KOPT-K1 (cell line): ENCODE results near the gene NOXRED1.

ENCODE experiments used
- H3K27ac ChIP-seq: fragments of 200-600 bp; sonication (generic); 2 replicates; pipeline ENCODE4 v1.5.1; 2016; ENCODE audit warnings: antibody characterized with exemption, mild to moderate bottlenecking, low read depth, low read length; ENCODE audit not compliant: poor library complexity, severe bottlenecking
- H3K36me3 ChIP-seq: fragments of 200-600 bp; sonication (generic); 2 replicates; pipeline ENCODE4 v1.5.1; 2017; ENCODE audit warnings: antibody characterized with exemption, mild to moderate bottlenecking, low read length, moderate library complexity; ENCODE audit not compliant: insufficient read depth
- H3K9me3 ChIP-seq: fragments of 200-600 bp; sonication (generic); 2 replicates; pipeline ENCODE4 v1.5.1; 2017; ENCODE audit warnings: antibody characterized with exemption, low read length, mild to moderate bottlenecking; ENCODE audit not compliant: insufficient read depth, poor library complexity, severe bottlenecking

NOXRED1 gene

DNA sequence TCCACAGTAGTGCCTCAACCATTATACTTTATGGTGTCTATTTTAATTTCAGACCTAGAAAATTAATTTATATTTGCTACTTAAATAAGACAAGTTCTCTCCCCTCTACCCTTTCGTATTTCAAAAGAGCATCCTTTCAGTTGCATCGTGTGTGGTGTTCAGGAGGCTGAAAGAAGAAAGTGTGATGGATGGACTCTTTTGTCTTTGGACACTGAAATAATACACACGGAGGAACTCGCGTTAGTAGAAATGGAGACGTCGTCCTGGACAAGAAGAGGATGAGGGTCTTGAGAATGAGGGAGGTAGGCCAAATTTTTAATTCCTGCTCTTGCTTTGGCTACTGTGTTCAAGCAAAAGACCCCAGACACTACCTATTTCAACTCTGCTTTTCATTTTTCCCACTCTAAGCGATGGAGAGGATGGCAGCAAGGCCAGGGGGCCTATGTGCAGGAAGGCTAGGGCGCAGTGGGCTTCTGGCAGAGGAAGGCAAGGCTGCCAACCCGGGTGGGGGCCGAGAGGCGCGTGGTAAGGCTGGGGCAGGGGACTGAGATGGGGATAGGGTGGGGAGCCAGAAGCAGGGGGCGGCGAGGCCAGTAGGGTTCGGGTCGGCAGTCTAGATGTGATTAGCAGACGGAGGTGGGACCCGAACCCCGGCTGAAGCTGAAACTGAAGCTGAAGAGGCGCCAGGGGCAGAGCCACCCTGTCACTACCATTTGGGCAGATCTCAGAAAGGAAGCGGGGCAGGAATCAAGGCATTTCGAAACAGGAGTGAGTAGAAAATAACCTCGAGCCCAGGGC lies 47.2 kb downstream of the NOXRED1 start:
- Histone ChIP-seq H3K36me3 (no peaks in the 10 kb centered on the region), H3K9me3 (no peaks in the 10 kb centered on the region), H3K27ac (peak overlapping the region; percentile 76)

DNA sequence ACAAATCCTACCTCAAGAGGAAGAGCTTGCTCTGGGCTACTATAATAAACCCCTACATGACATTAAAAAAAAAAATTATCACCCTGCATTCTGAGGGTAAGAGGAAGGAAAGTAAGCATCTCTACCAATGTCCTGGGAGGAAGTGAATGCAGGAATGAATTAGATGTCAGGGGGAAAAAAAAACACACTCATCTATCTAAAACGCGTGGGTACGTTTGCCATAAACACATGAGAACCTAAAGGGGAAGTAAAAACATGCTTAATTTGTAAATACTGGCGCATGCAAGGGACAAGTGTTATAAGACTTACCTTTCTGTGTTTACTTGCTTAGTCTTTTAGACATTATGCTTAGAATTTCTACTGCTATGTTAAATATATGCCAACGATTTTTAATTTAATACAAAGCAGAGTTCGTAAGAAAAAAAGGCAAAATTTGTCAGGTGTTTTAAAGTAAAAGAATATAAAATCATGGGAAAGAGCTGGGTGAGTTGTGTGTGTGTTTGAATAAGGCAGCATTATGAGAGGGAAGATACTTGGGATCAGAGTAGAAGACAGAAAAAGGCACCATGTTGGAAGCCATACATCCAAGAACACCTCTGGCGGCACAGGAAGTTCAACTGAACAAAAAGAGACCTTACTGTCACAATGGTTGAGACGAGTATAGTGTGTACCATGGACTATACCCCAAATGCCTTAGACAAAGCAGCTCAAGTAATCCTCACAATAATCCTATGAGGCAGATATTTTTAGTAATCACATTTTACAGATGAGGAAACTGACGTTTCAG lies 48.0 kb downstream of the NOXRED1 start:
- Histone ChIP-seq H3K9me3 (no peaks in the 10 kb centered on the region), H3K27ac (peak overlapping the region; percentile 76), H3K36me3 (no peaks in the 10 kb centered on the region)

DNA sequence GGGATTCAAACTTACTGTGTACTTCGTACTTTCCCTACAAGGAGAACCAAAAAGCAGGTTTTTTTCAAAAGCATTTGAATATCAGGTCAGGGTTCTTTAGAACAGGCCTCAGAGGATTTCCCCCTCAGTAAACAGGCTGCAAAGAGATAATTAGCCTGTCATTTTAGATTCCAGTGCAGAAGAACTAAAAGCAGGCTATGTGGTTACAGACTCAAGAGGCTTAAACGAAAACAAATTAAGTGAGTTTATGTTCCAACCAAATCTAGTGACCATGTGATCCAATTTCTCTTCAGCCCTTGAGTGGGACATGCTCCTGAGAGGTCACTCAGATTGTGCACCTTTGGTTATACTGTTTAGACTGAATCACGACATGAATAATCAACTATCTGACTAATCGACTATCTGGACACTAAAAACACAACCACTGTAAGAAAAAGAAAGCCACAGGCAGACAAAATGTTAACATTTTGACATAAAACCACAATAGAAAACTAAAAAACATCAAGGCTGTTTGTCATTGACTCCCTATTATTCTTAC lies 51.0 kb downstream of the NOXRED1 start:
- Histone ChIP-seq H3K9me3 (no peaks in the 10 kb centered on the region), H3K27ac (no peak overlapping the region), H3K36me3 (no peaks in the 10 kb centered on the region)

DNA sequence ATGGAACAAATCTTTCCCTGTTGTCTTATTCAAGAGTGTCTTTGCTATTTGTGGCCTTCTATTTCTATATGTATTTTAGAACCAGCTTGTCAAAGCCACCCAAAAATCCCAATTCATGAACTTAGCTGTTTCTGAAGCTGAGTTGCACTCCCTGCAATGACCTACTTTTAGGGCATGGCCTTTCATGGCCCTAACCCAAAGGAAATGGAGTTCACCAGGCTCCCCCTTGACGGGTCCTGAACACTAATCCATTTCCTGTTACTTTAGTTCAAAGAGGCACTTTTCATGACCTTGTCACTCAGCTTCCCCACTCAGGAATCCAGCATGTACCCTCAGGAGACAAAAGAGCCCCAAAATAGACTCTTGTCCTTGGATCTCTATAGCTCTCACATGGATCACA lies 54.0 kb downstream of the NOXRED1 start:
- peak overlapping the region; percentile 15 for H3K27ac ChIP-seq
- H3K36me3 ChIP-seq, result no peaks in the 10 kb centered on the region
- H3K9me3 ChIP-seq, result no peaks in the 10 kb centered on the region

DNA sequence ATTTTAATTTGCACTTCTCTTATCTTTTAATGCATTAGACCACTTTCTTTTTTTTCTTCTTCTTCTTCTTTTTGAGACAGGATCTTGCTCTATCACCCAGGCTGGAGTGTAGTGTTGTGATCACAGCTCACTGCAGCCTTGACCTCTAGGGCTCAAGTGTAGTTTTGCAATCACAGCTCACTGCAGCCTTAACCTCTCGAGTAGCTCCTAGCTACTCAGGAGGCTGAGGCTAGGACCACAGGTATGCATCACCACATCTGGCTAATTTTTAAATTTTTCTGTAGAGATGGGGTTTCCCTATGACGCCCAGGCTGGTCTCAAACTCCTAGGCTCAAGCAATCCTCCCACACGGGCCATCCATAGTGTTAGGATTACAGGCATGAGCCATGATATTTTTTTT lies 59.2 kb downstream of the NOXRED1 start:
- Histone ChIP-seq H3K27ac (no peak overlapping the region), H3K9me3 (no peaks in the 10 kb centered on the region), H3K36me3 (no peaks in the 10 kb centered on the region)

DNA sequence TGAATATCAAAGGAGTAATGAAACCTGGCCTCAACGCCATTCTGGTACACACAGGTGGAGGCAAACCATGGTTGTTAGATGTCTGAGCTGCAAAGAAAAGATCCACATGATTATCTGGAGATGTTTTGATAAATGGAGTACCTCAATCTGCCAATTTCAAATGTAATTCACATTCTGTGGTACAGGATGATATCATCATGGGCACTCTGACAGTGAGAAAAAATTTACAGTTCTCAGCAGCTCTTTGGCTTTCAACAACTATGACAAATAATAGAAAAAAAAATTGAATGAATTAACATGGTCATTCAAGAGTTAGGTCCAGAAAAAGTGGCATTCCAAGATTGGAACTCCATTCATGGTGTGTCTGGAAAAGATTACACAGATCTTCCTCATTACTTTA lies 63.7 kb downstream of the NOXRED1 start:
- Histone ChIP-seq H3K9me3 (no peaks in the 10 kb centered on the region), H3K36me3 (no peaks in the 10 kb centered on the region), H3K27ac (no peak overlapping the region)

DNA sequence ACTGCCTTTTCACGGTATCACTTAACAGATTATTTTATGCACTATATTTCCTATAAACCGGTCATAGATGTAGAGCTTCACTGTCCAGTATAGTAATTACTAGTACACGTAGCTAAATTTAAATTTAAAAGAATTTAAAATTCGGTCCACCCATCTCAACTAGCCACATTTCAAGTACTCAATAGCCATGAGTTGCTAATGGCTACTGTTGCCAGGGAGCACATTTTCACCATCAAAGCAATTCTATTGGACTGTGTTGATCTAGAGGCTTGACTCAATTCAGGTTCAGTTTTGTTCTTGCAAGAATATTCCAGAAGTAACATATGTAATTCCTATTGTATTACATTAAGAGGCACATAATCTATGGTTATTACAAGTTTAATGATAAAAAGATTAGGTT lies 66.4 kb downstream of the NOXRED1 start:
- no peak overlapping the region for H3K27ac ChIP-seq
- H3K36me3 ChIP-seq, result no peaks in the 10 kb centered on the region
- H3K9me3 ChIP-seq, result no peaks in the 10 kb centered on the region

DNA sequence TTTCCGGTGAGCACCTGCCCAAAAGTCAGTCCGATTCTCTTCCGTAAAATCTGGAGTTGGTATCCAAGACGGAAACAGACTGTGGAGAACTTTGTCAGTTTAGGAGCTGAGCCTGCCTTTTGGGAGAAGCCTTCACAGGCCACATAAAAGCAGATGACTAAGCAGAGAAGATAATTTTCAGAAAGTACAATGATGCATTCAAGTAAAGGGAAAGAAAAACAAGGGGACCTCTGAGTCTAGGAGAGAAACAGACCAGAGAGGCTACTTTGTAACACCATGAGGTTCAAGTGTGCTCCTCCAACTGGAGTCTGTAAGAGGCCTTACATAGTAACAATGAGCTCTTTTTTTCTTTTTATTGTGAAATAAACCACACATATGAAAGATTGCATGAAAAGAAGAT lies 67.5 kb downstream of the NOXRED1 start:
- H3K27ac ChIP-seq, result no peak overlapping the region
- H3K9me3 ChIP-seq, result no peaks in the 10 kb centered on the region
- peaks cover 3% of the 10 kb centered on the region; the same call in 1 of the 2 replicates for H3K36me3 ChIP-seq

DNA sequence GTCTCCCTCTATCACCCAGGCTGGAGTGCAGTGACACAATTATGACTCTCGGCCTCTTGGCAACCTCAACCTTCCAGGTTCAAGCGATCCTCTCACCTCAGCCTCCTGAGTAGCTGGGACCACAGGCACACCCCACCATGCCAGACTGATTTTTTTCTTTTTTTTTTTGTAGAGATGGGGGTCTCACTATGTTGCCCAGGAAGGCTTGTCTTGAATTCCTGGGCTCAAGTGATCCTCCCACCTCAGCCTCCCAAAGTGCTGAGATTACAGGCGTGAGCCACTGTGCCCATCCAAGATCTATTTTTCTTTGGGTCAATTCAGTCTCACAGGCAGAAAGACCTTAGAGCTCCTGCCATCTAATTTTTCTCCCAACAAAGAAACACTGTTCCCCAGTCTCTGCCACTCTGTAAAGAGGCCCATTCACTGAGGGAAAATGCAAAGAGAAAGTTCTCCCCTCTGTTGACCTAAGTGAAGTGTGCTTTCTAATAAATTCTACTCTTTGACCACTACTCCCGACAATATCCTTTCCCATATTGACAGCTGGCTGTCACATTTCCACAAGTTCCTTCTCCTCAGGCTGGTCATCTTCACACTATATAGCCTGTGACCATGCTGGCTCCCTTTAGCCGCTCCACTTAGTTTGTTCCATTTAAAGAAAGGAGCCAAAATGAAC lies 69.7 kb downstream of the NOXRED1 start:
- no peaks in the 10 kb centered on the region for H3K9me3 ChIP-seq
- H3K36me3 ChIP-seq, result peaks cover 24% of the 10 kb centered on the region; the same call in 1 of the 2 replicates
- no peak overlapping the region for H3K27ac ChIP-seq

DNA sequence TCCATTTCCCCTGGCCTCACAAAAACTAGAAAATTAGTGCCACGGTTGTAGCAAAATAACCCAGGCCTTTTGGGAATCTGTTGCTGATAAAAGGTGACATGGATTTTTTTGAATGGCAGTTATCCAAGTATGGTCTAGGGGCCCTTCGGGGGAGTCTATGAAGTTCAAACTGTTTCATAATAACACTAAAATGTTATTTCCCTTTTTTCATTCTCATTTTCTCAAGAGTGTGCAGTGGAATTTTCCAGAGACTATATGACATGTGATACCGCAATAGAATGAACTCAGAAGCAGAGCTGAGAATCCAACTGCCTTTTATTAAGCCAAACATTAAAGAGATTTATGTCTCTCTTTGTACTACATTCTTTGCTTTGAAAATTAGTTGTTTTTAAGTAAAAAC lies 75.6 kb downstream of the NOXRED1 start:
- no peaks in the 10 kb centered on the region for H3K9me3 ChIP-seq
- H3K27ac ChIP-seq, result no peak overlapping the region
- H3K36me3 ChIP-seq, result peaks cover 63% of the 10 kb centered on the region

DNA sequence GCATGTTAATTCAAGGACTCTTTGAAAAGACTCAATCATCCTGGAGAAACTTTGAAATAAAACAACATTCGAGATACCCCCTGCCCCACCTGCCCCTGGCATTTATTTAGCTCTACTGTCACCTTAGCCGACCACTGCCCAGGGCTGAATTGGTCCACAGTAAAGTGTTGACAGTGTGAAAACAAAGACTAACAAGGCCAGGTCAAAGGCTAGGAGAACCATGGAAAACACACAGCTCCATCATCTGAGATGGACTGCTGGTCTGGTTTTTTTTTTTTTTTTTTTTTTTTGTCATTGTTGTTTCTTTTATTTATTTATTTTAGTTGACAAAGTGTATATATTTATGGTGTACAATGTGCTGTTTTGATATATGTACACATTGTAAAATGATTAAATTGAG lies 76.8 kb downstream of the NOXRED1 start:
- H3K9me3 ChIP-seq, result no peaks in the 10 kb centered on the region
- peaks cover 75% of the 10 kb centered on the region for H3K36me3 ChIP-seq
- H3K27ac ChIP-seq, result no peak overlapping the region

DNA sequence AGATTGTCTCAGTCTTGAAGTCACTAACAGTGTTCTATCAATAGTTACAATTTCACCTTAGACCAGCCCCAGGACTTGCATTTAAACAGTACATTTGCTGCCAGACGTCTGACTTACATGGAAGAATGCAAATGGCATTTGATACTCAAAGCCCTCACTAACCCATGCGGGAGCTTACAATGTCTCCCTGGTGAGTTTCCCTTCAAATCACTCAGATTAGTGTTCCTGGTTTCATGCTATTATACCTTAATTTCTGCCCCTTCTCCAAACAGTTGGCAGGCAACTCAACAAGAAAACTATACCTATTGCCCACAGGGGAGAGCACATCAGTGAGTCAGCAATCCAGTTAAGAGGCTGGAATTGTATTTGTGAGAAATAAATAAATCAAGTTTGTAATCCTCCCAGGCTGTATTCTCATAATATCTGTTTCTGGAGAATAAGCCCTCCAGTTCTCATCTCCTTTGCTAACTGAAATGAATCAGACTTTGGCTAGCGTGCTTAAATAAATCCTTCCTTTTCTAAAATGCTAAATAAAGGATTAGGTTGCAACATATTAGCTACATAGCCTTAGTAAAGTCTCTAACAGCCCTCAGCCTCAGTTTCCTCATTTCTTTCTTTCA lies 78.8 kb downstream of the NOXRED1 start:
- Histone ChIP-seq H3K9me3 (no peaks in the 10 kb centered on the region), H3K36me3 (peaks cover 80% of the 10 kb centered on the region), H3K27ac (no peak overlapping the region)
